Hepatocyte (in vitro differentiated cells): ENCODE data around the gene CDV3.

Experiments
- CTCF ChIP-seq: fragments of 200-600 bp; sonication (generic); IDR thresholded peaks from 2 replicates; pipeline ENCODE4 v1.5.1; 2016; ENCODE audit warnings: antibody characterized with exemption, mild to moderate bottlenecking; ENCODE audit not compliant: poor library complexity
- EZH2 ChIP-seq: fragments of 200-600 bp; sonication (generic); IDR thresholded peaks from 2 replicates; pipeline ENCODE4 v1.6.1; 2016; ENCODE audit warnings: antibody characterized with exemption, mild to moderate bottlenecking, borderline replicate concordance
- EZH2phosphoT487 ChIP-seq: fragments of 200-600 bp; sonication (generic); IDR thresholded peaks from one replicate; pipeline ENCODE4 v1.6.1; 2018; ENCODE audit warnings: antibody characterized with exemption, mild to moderate bottlenecking, low read depth, moderate library complexity; ENCODE audit not compliant: unreplicated experiment, severe bottlenecking

- TF ChIP-seq CTCF (no peak), EZH2 (no peak), EZH2phosphoT487 (no peak)
Observed at GRCh38 chr3:133572158-133573053, 1.1 kb upstream of the CDV3 start.
